Neural progenitor cell (in vitro differentiated cells): ENCODE measurements around the gene UBE3A. TPM values are rescaled to one million over a fixed set of nuclear protein-coding genes. Genes with fewer than 3 reads are reported as not detected.

ENCODE experiments used
- DNase-seq: peaks from one replicate; pipeline ENCODE4 v3.0.0-alpha.2; 2016; ENCODE audit warnings: low spot score
- H2AFZ ChIP-seq: fragments of 200-600 bp; sonication (generic); replicated peaks from 2 replicates; pipeline ENCODE4 v1.6.1; 2016; ENCODE audit warnings: antibody characterized with exemption
- H3F3A ChIP-seq: fragments of 200-600 bp; sonication (generic); 2 replicates; pipeline ENCODE4 v1.6.1; 2016; ENCODE audit warnings: antibody characterized with exemption, low read depth
- H3K27ac ChIP-seq: fragments of 200-600 bp; sonication (generic); 2 replicates; pipeline ENCODE4 v1.5.1; 2016; ENCODE audit warnings: mild to moderate bottlenecking
- H3K27me3 ChIP-seq: fragments of 200-600 bp; sonication (generic); 2 replicates; pipeline ENCODE4 v1.6.1; 2016; ENCODE audit warnings: mild to moderate bottlenecking, moderate library complexity
- H3K36me3 ChIP-seq: fragments of 200-600 bp; sonication (generic); 2 replicates; pipeline ENCODE4 v1.5.1; 2016
- H3K4me1 ChIP-seq: fragments of 200-600 bp; sonication (generic); 2 replicates; pipeline ENCODE4 v1.6.1; 2016; ENCODE audit warnings: mixed run types
- H3K4me2 ChIP-seq: fragments of 200-600 bp; sonication (generic); 2 replicates; pipeline ENCODE4 v1.6.1; 2016
- H3K4me3 ChIP-seq: fragments of 200-600 bp; sonication (generic); 2 replicates; pipeline ENCODE4 v1.5.1; 2016
- H3K79me2 ChIP-seq: fragments of 200-600 bp; sonication (generic); 2 replicates; pipeline ENCODE4 v1.6.1; 2016; ENCODE audit warnings: low read depth
- H3K9ac ChIP-seq: fragments of 200-600 bp; sonication (generic); 2 replicates; pipeline ENCODE4 v1.6.1; 2016
- H3K9me3 ChIP-seq: fragments of 200-600 bp; sonication (generic); 2 replicates; pipeline ENCODE4 v1.5.1; 2016; ENCODE audit warnings: low read depth
- H4K20me1 ChIP-seq: fragments of 200-600 bp; sonication (generic); 2 replicates; pipeline ENCODE4 v1.6.1; 2016; ENCODE audit warnings: low read depth
- H3K27ac Mint-ChIP-seq: 3 replicates; pipeline ENCODE4 v1.8.0; 2021; ENCODE audit warnings: mixed read lengths
- H3K27me3 Mint-ChIP-seq: 2 replicates; pipeline ENCODE4 v1.8.0; 2022; ENCODE audit warnings: low read depth, mild to moderate bottlenecking, inconsistent platforms, moderate library complexity, mixed read lengths; ENCODE audit not compliant: insufficient read depth
- H3K36me3 Mint-ChIP-seq: 3 replicates; pipeline ENCODE4 v1.8.0; 2021; ENCODE audit warnings: mixed read lengths
- H3K4me1 Mint-ChIP-seq: 3 replicates; pipeline ENCODE4 v1.8.0; 2021; ENCODE audit warnings: mixed read lengths
- H3K4me3 Mint-ChIP-seq: 3 replicates; pipeline ENCODE4 v1.8.0; 2021; ENCODE audit warnings: mild to moderate bottlenecking, moderate library complexity, mixed read lengths
- H3K9me3 Mint-ChIP-seq: 3 replicates; pipeline ENCODE4 v1.8.0; 2020; ENCODE audit warnings: mixed read lengths
- EZH2 ChIP-seq: fragments of 200-600 bp; sonication (generic); IDR thresholded peaks from 2 replicates; pipeline ENCODE4 v1.6.1; 2017; ENCODE audit warnings: antibody characterized with exemption, mild to moderate bottlenecking, moderate library complexity
- EZH2phosphoT487 ChIP-seq: fragments of 200-600 bp; sonication (generic); IDR thresholded peaks from 2 replicates; pipeline ENCODE4 v1.6.1; 2017; ENCODE audit warnings: antibody characterized with exemption
- total RNA-seq: library from RNA; depleted of rRNA; stranded (reverse); fragments of >200 nt; gene quantifications from 2 replicates; pipeline ENCODE4 v1.2.3, GENCODE V29; 2015; ENCODE audit warnings: low replicate concordance
- TF ChIP-seq, protein P1 (sequence below): fragments of 200-600 bp; sonication (generic); IDR thresholded peaks from 2 replicates; pipeline ENCODE4 v1.5.1; 2017; ENCODE audit warnings: antibody characterized with exemption, mild to moderate bottlenecking

The UBE3A gene
- 84.2 and 117 TPM in 2 replicates for total RNA-seq

GRCh38 chr15:25438601-25439368 lies at the start of gene UBE3A:
TSS of gene UBE3A (minus strand) at chr15:25439024. CDS start at chr15:25409107, 29,917 bp downstream.
- H3K36me3 Mint-ChIP-seq, result peaks cover 21% of the 10 kb centered on the region
- H3K4me3 ChIP-seq, result peak within 1 kb of the TSS; percentile 89
- peaks cover 8% of the 10 kb centered on the region for H3F3A ChIP-seq
- no peaks in the 10 kb centered on the region for H3K27me3 ChIP-seq
- TF ChIP-seq EZH2, result peak; percentile 27
- TF ChIP-seq, protein P1, sequence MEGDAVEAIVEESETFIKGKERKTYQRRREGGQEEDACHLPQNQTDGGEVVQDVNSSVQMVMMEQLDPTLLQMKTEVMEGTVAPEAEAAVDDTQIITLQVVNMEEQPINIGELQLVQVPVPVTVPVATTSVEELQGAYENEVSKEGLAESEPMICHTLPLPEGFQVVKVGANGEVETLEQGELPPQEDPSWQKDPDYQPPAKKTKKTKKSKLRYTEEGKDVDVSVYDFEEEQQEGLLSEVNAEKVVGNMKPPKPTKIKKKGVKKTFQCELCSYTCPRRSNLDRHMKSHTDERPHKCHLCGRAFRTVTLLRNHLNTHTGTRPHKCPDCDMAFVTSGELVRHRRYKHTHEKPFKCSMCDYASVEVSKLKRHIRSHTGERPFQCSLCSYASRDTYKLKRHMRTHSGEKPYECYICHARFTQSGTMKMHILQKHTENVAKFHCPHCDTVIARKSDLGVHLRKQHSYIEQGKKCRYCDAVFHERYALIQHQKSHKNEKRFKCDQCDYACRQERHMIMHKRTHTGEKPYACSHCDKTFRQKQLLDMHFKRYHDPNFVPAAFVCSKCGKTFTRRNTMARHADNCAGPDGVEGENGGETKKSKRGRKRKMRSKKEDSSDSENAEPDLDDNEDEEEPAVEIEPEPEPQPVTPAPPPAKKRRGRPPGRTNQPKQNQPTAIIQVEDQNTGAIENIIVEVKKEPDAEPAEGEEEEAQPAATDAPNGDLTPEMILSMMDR, result no peak
- H3K27ac ChIP-seq, result peak within 1 kb of the TSS; percentile 97
- H4K20me1 ChIP-seq, result peaks cover 44% of the 10 kb centered on the region
- DNase-seq, result peak; percentile 96
- H3K4me1 Mint-ChIP-seq, result peaks cover 11% of the 10 kb centered on the region
- peak within 1 kb of the TSS; percentile 98 for H3K4me2 ChIP-seq
- H3K36me3 ChIP-seq, result no peaks in the 10 kb centered on the region
- peaks cover 15% of the 10 kb centered on the region for H3K9me3 Mint-ChIP-seq
- H3K79me2 ChIP-seq, result peaks cover 56% of the 10 kb centered on the region
- peak within 1 kb of the TSS; percentile 97 for H3K27ac Mint-ChIP-seq
- H3K9me3 ChIP-seq, result no peaks in the 10 kb centered on the region
- H3K9ac ChIP-seq, result peak within 1 kb of the TSS; percentile 96
- peaks cover 23% of the 10 kb centered on the region for H3K4me1 ChIP-seq
- H3K4me3 Mint-ChIP-seq, result peak within 1 kb of the TSS; percentile 99
- peak within 1 kb of the TSS; percentile 100 for H2AFZ ChIP-seq
- peaks cover 2% of the 10 kb centered on the region for H3K27me3 Mint-ChIP-seq

DNA sequence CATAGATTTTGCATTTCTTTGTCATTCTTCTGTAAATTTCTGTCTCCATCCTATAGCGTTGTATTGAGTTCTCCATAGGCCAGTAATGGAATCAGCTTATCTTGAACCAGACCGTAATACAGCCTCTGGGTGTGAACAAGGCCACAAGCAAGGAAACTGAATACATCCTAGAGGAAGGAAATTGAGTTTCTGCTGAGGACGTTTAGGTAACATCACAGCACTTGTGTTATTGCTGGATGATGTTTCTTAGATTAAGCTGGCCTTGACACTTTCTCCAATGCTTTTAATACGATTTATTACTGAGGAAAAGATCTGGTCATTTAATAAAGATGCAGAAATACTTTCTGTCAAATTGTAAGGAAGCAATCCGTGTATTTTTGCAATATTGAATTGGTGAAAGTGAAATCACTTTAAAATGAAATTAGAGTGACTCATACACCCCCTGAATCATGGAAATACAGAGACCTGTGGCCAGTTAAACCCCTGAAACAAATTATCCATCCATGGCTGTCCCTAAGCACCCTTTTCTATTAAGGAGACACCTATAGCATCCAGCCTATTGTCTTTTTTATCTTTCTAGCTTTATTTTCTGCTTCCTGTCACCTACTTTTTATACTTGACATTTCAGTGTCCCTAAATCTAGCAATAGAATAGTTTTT lies 48.5 kb upstream of the UBE3A start:
- Mint-ChIP-seq H3K36me3 (peaks cover 2% of the 10 kb centered on the region), H3K9me3 (peaks cover 18% of the 10 kb centered on the region), H3K4me3 (no peak overlapping the region), H3K4me1 (no peaks in the 10 kb centered on the region), H3K27me3 (no peaks in the 10 kb centered on the region), H3K27ac (no peak overlapping the region)
- Histone ChIP-seq H3K36me3 (no peaks in the 10 kb centered on the region), H3K4me2 (no peak overlapping the region), H3K27ac (no peak overlapping the region), H2AFZ (no peak overlapping the region), H3K27me3 (no peaks in the 10 kb centered on the region), H3K9me3 (no peaks in the 10 kb centered on the region), H4K20me1 (no peaks in the 10 kb centered on the region), H3K4me1 (no peaks in the 10 kb centered on the region), H3K9ac (no peak overlapping the region), H3K4me3 (no peak overlapping the region), H3F3A (no peaks in the 10 kb centered on the region), H3K79me2 (no peaks in the 10 kb centered on the region)
- no peak for DNase-seq
- TF ChIP-seq EZH2phosphoT487 (no peak), EZH2 (no peak)
- TF ChIP-seq, protein P1, result no peak

- H2AFZ ChIP-seq, result no peak overlapping the region
- TF ChIP-seq EZH2phosphoT487, result no peak
- no peaks in the 10 kb centered on the region for H4K20me1 ChIP-seq
- peaks cover 8% of the 10 kb centered on the region for H3K4me1 ChIP-seq
- no peak overlapping the region for H3K9ac ChIP-seq
- H3K4me3 Mint-ChIP-seq, result no peak overlapping the region
- no peaks in the 10 kb centered on the region for H3K79me2 ChIP-seq
- no peaks in the 10 kb centered on the region for H3K27me3 Mint-ChIP-seq
- H3K9me3 ChIP-seq, result no peaks in the 10 kb centered on the region
- no peak overlapping the region for H3K27ac ChIP-seq
- no peak overlapping the region for H3K4me3 ChIP-seq
- no peaks in the 10 kb centered on the region for H3K27me3 ChIP-seq
- H3F3A ChIP-seq, result peaks cover 8% of the 10 kb centered on the region
- DNase-seq, result no peak
- no peak overlapping the region for H3K27ac Mint-ChIP-seq
- H3K9me3 Mint-ChIP-seq, result peaks cover 15% of the 10 kb centered on the region
- H3K36me3 Mint-ChIP-seq, result peaks cover 2% of the 10 kb centered on the region
- H3K36me3 ChIP-seq, result no peaks in the 10 kb centered on the region
- no peak overlapping the region for H3K4me2 ChIP-seq
- H3K4me1 Mint-ChIP-seq, result peaks cover 10% of the 10 kb centered on the region
Measured at GRCh38 chr15:25486051-25486450, 47.2 kb upstream of the UBE3A start.
